Uterus (tissue), 2 donors: ENCODE measurements around the gene SACM1L.

Source experiments
- POLR2A ChIP-seq, 2 donors: fragments of 450-650 bp; IDR thresholded peaks; one replicate each; pipeline ENCODE4 v1.6.1; 2016; ENCODE audit warnings: antibody characterized with exemption in 2 of 2, mild to moderate bottlenecking in 1 of 2, moderate library complexity in 1 of 2
- TF ChIP-seq, protein P1 (sequence below), 4 experiments: fragments of 200-600 bp in 2 of 4; fragments of 450-650 bp in 2 of 4; sonication (generic) in 2 of 4; IDR thresholded peaks; one replicate each; pipeline ENCODE4 v1.5.1; 2016 to 2019; ENCODE audit warnings: antibody characterized with exemption in 4 of 4, mild to moderate bottlenecking in 2 of 4, moderate library complexity in 1 of 4

DNA sequence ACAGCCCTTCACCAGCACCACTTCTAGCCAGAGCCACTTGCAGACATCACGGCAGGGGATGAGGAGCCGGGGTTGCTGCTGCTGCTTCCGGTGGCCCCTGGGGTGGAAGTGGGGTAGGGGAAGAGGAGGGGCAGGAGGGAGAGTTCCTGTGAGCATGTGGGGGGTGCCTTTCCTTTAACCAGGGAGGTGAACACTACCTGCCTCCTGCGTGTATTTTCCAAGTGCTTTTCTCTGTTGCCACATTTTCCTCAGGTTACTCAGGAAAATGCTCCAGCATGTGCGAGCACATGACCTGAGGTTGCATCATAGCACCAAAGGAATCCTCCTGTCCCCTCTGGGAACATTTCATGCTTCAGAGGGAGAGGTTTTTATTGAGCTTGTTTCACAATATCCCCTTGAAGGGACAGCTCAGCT is 12.2 kb upstream of the SACM1L start:
- TF ChIP-seq, protein P1, sequence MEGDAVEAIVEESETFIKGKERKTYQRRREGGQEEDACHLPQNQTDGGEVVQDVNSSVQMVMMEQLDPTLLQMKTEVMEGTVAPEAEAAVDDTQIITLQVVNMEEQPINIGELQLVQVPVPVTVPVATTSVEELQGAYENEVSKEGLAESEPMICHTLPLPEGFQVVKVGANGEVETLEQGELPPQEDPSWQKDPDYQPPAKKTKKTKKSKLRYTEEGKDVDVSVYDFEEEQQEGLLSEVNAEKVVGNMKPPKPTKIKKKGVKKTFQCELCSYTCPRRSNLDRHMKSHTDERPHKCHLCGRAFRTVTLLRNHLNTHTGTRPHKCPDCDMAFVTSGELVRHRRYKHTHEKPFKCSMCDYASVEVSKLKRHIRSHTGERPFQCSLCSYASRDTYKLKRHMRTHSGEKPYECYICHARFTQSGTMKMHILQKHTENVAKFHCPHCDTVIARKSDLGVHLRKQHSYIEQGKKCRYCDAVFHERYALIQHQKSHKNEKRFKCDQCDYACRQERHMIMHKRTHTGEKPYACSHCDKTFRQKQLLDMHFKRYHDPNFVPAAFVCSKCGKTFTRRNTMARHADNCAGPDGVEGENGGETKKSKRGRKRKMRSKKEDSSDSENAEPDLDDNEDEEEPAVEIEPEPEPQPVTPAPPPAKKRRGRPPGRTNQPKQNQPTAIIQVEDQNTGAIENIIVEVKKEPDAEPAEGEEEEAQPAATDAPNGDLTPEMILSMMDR (IDR thresholded peaks at IDR 0.05), result no peak
- no peak for TF ChIP-seq POLR2A (IDR thresholded peaks at IDR 0.05)
